SW 1271 (cell line): ENCODE data around the gene BIRC7.

Experiments used
- DNase-seq, 2 experiments: peaks; one replicate each; lab custom pipeline; 2025; lab: John Stamatoyannopoulos, UW

The BIRC7 gene

DNA sequence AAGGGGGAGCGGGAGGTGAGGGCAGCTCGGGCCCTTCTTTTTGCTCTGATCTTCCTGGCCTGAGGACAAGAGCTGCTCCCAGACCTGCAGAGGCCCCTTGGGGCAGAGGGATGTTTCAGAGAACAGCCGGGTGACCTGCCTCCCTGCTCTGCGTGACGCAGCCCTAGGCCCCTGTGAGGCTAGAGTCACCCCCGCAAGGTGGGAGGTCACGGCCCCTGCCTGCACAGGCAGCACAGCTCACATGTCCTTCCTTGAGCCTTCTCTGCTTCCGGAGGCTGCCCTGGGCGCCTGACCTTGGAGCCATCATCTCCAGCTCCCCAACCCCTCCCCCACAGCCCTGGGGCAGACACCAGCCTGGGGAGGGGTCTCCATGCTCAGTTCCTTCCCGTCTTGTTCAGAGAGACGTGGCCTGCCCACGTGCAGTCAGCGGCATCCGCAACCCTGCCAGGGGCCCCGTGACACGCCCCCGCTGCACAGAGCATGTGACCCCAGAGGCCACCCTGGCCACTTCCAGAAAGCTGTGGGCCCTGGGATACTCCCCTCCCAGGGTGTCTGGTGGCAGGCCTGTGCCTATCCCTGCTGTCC, at the start of gene BIRC7:
Gene BIRC7 (plus strand): TSS at position 507 of the 585 bp plus-strand sequence. CDS start 192 bp downstream, outside the sequence.
- no peak for DNase-seq

- DNase-seq = no peak
Measured at GRCh38 chr20:63186084-63186483, 49.6 kb upstream of the BIRC7 start.

DNA sequence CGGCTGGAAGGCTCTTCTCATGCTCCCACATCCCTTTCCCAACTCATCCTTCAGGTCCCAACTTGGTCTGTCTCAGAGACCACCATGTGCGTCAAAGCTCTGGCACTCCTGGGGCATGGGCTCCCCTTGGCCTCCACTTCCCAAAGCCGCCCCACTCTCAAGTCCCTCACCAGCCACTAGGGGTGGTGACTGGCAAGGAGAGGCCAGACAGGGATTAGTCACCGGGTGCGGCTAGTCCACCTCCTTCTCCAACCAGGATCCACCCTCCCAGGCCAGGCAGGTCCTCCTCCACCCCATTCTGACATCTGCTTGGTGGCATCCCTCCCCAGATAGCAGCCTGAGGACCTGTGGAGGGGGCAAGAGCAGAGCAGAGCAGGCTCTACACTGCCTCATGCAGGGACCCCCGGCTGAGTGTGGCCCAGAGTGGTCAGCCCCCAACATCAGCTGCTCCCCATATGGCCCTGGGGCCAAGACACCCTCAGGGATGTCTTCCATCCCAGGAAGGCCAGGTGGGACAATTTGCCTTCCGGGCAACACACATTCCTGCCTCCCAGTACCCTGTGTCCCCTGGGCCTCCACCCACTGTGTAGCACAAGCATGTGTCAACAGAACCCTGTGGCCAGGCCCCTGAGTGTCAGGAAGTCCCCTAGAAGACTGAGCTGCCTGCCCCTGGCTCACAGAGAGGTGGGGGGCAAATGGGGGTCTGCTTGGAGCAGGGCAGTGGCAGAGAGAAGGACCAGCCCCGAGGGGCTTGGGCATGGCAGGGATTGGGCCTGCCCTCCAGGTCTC, 49.0 kb upstream of the BIRC7 start:
- no peak for DNase-seq

- DNase-seq = no peak
Measured at GRCh38 chr20:63187338-63188158, 48.2 kb upstream of the BIRC7 start.

GRCh38 chr20:63188159-63188442, 47.6 kb upstream of the BIRC7 start:
- no peak for DNase-seq

DNA sequence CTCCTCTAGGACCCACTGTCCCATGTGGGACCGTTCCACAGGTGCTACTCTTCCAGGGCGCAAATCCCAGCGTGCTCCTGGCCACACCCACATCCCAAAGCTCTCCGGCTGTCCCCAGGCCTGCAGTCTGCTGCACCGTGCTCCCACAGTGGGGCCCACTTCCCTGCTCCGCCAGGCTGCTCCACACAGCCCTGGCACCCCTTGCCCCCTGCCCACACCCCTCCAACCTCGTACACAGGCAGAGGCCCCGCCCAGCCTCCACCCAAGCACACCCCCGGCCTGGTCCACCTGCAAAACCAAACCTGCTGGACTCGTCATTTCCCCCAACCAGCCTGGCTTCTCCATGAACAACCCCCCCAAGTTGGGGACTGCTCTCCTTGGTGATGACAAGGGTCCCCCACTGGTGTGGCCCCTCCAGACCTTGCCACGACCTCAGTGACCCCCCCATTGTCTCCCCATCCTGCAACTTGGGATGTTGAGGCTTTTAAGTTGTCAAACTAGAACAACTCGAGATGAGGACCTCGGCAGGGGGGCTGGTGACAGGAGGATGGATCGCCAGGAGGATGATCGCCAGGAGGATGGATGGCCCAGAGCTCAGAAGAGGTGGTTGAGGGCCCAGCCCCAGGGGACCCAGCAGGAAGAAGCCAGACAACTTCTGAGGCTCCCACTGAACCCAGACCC, 46.9 kb upstream of the BIRC7 start:
- no peak for DNase-seq

DNA sequence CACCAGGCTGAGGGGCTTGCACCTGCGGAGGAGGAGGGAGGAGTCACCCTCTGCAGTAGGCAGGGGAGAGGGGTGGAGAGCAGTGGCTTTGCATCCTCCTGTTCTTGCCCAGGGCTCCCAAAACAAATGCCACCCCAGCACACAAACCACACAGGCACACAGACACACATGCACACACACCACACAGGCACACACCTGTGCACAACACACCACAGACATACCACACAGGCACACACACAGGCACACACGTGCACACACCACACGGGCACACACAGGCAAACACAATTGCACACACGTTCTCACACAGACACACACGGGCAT, 46.4 kb upstream of the BIRC7 start:
- no peak for DNase-seq

GRCh38 chr20:63189846-63190559, 45.7 kb upstream of the BIRC7 start:
- DNase-seq = no peak

GRCh38 chr20:63190828-63191227, 44.9 kb upstream of the BIRC7 start:
- DNase-seq = no peak

- DNase-seq = no peak
Measured at GRCh38 chr20:63191400-63191799, 44.3 kb upstream of the BIRC7 start.

DNA sequence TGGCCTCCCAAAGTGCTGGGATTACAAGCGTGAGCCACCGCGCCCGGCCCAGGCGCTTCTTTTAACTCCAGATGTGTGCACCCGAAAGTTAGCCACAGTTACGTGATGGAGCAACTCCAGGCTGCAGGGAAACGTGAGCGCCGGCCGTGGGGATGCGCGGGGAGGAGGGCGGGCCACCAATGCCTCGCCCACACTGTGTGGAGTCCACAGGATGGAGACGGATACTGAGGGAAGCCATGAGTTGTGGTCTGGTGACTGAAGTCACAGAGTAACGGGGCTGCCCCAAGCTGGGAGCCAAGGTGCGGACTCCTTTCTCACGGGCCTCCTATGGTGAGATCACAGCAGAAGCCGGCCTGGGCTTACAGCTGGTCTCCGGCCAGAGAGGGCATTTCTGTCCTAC, 43.0 kb upstream of the BIRC7 start:
- DNase-seq = no peak

- DNase-seq = no peak
Measured at GRCh38 chr20:63194007-63194796, 41.5 kb upstream of the BIRC7 start.

DNA sequence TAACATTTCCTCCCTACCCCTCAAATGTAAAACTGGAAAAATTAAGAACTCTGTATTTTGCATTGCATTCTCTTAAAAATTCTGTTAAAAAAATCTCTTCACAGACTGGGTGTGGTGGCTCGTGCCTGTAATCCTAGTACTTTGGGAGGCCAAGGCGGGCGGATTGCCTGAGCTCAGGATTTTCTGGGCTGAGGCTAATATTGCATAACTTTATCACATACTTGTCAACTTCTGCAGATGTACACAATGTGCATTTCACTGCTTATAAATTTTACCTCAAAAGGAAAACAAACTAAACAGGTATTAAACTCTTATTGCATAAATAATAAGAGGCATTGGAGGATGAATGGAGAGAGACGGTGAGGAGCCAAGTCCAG, 40.9 kb upstream of the BIRC7 start:
- no peak for DNase-seq

GRCh38 chr20:63196768-63197470, 38.8 kb upstream of the BIRC7 start:
- no peak for DNase-seq

DNA sequence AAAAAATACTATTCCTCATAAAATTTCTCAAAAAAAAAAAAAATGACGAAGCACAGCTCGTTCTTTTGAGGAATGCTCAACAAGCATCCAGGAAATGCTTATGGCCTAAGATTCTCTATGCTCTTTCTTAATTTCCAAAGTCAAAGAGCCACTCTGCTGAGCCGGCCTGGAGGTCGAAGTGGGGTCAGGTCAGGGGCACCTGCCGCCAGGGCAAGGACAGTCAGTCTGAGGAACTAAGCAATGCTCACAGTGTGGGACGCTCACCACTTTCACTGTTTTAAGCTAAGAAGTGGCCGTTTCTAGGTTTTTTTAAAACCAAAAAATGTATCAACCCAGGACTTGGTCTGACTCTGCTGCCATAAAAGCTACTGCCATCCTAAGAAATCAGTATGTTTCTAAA, 37.1 kb upstream of the BIRC7 start:
- DNase-seq = no peak

DNA sequence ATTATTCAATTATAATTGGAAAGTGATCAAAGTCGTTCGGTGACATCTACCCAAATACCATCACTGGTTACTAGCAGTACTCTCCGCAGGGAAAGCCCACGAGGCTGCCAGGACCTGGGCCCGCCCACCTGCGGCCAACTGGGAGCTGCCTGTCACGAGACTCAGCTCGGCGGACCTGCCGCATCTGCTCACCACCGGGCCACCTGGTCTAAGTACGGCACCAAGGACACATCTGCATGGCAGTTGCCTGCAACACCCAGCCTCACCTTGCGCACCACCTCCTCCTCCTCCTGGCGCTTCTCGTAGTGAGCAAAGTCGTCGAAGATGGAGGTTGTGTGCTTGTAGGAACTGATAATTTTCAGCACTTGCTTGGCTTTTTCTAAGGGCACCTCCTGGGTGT, 33.7 kb upstream of the BIRC7 start:
- no peak for DNase-seq

GRCh38 chr20:63202811-63203526, 32.7 kb upstream of the BIRC7 start:
- DNase-seq = no peak

- no peak for DNase-seq
Measured at GRCh38 chr20:63204362-63204761, 31.3 kb upstream of the BIRC7 start.

- no peak for DNase-seq
Measured at GRCh38 chr20:63205896-63206295, 29.8 kb upstream of the BIRC7 start.

- DNase-seq = no peak
Measured at GRCh38 chr20:63206878-63207277, 28.8 kb upstream of the BIRC7 start.
